K562 (cell line): Measurements from ENCODE around the gene DLG4. TPM values are rescaled to one million over a fixed set of nuclear protein-coding genes. Genes with fewer than 3 reads are reported as not detected.
A peak's percentile ranks its signal among the peaks of the same experiment; 100 is the strongest.

Experiments
- BRCA1 ChIP-seq, 2 experiments: fragments of 450-650 bp in 1 of 2; sonication (generic) in 1 of 2; formaldehyde crosslinking in 1 of 2; IDR thresholded peaks; 2 replicates each; pipeline versions ENCODE4 v1.5.0 to v1.6.1; 2017 to 2020; ENCODE audit warnings: mild to moderate bottlenecking in 1 of 2, missing genetic modification reagents in 1 of 2
- CBX1 ChIP-seq: sonication (generic); IDR thresholded peaks from 2 replicates; pipeline ENCODE4 v1.6.1; 2016; ENCODE audit warnings: antibody characterized with exemption, low read depth, mild to moderate bottlenecking
- CXXC5 ChIP-seq: fragments of 250-450 bp; sonication (Bioruptor Pico); IDR thresholded peaks from 2 replicates; pipeline ENCODE4 v1.8.0; 2022; ENCODE audit warnings: inconsistent platforms, mild to moderate bottlenecking, moderate library complexity
- DACH1 ChIP-seq: fragments of 450-650 bp; IDR thresholded peaks from 2 replicates; pipeline ENCODE4 v1.6.1; 2018; ENCODE audit not compliant: partially characterized antibody
- FOXK2 ChIP-seq, 2 experiments: fragments of 450-650 bp; IDR thresholded peaks in 1 of 2; conservative IDR thresholded peaks in 1 of 2; 2 replicates each; pipeline ENCODE4 v1.6.1; 2016; ENCODE audit warnings: low read depth in 2 of 2, mild to moderate bottlenecking in 1 of 2
- HDAC6 ChIP-seq: IDR thresholded peaks from 2 replicates; pipeline ENCODE4 v1.6.1; 2012; ENCODE audit warnings: low read depth, mild to moderate bottlenecking, control low read depth, inconsistent platforms, low read length, moderate library complexity
- HSF4 ChIP-seq: fragments of 250-450 bp; sonication (Bioruptor Pico); IDR thresholded peaks from 2 replicates; pipeline ENCODE4 v2.1.2; 2022; ENCODE audit warnings: mild to moderate bottlenecking, moderate library complexity, borderline replicate concordance
- KLF13 ChIP-seq: fragments of 450-650 bp; IDR thresholded peaks from 2 replicates; pipeline ENCODE4 v1.6.1; 2016; ENCODE audit warnings: missing genetic modification characterization, low read depth, mild to moderate bottlenecking, missing compliant biosample characterization, moderate library complexity, borderline replicate concordance
- MBD1 ChIP-seq: fragments of 250-450 bp; sonication (Bioruptor Pico); IDR thresholded peaks from 2 replicates; pipeline ENCODE4 v1.8.0; 2022; ENCODE audit warnings: inconsistent platforms
- MCM3 ChIP-seq: fragments of 450-650 bp; IDR thresholded peaks from 2 replicates; pipeline ENCODE4 v1.6.1; 2016
- MXI1 ChIP-seq: IDR thresholded peaks from 2 replicates; pipeline ENCODE4 v1.6.1; 2011; ENCODE audit warnings: low read depth, mild to moderate bottlenecking, improper control_type of control experiment, low read length
- NCOA2 ChIP-seq, 2 experiments: fragments of 450-650 bp; IDR thresholded peaks; 2 replicates each; pipeline ENCODE4 v1.6.1; 2018; ENCODE audit warnings: mild to moderate bottlenecking in 2 of 2, moderate library complexity in 1 of 2; ENCODE audit not compliant: partially characterized antibody in 2 of 2
- REST ChIP-seq, 2 experiments: fragments of 450-650 bp; formaldehyde crosslinking in 1 of 2; IDR thresholded peaks; 2 replicates each; pipeline versions ENCODE4 v1.4.0 to v1.6.1; 2014 to 2020; ENCODE audit warnings: mild to moderate bottlenecking in 2 of 2, borderline replicate concordance in 1 of 2, low read depth in 1 of 2
- ZNF24 ChIP-seq: fragments of 450-650 bp; IDR thresholded peaks from 2 replicates; pipeline ENCODE4 v1.6.1; 2016
- ZNF699 ChIP-seq: fragments of 250-450 bp; sonication (Bioruptor Pico); IDR thresholded peaks from 2 replicates; pipeline ENCODE4 v1.8.0; 2021; ENCODE audit warnings: mild to moderate bottlenecking, moderate library complexity; ENCODE audit not compliant: insufficient replicate concordance
- ZNF76 ChIP-seq: fragments of 250-450 bp; sonication (Bioruptor Pico); IDR thresholded peaks from 2 replicates; pipeline ENCODE4 v1.4.0; 2020; ENCODE audit warnings: mild to moderate bottlenecking, moderate library complexity, borderline replicate concordance
- ZNF77 ChIP-seq: fragments of 250-450 bp; sonication (Bioruptor Pico); IDR thresholded peaks from 2 replicates; pipeline ENCODE4 v1.5.0; 2020
- ZSCAN32 ChIP-seq: fragments of 450-650 bp; formaldehyde crosslinking; IDR thresholded peaks from 2 replicates; pipeline ENCODE4 v1.4.0; 2020; ENCODE audit warnings: mild to moderate bottlenecking, moderate library complexity
- polyA plus RNA-seq, 8 experiments: library from polyadenylated mRNA; depleted of rRNA in 4 of 8; stranded (reverse) in 5 of 8; unstranded in 3 of 8; fragments of >200 nt; fragmentation: Nextera tagmentation in 2 of 8; fragmentation: Illumina TruSeq in 1 of 8; extraction: Ambion mirVana in 2 of 8; extraction: Trizol in 1 of 8; gene quantifications; 2 replicates each; pipeline versions ENCODE4 v1.2.1 to v1.2.3, GENCODE V29; 2011 to 2014; ENCODE audit warnings: inconsistent platforms in 1 of 8, missing spikeins in 1 of 8
- total RNA-seq, 7 experiments: library from RNA; depleted of rRNA in 6 of 7; stranded (reverse); fragments of >200 nt in 6 of 7; fragmentation: Illumina TruSeq in 2 of 7; extraction: Trizol in 2 of 7; gene quantifications; 2 replicates each; pipeline versions ENCODE4 v1.2.1 to v1.2.3, GENCODE V29; 2011 to 2021; ENCODE audit warnings: low replicate concordance in 1 of 7

The DLG4 gene
- total and polyA plus RNA-seq, 9 of the 15 experiments (the other 6 are each of a cell fraction or from before 2014, with no cell fraction given): 0.03 to 12.0 (median 4.1) TPM

DNA sequence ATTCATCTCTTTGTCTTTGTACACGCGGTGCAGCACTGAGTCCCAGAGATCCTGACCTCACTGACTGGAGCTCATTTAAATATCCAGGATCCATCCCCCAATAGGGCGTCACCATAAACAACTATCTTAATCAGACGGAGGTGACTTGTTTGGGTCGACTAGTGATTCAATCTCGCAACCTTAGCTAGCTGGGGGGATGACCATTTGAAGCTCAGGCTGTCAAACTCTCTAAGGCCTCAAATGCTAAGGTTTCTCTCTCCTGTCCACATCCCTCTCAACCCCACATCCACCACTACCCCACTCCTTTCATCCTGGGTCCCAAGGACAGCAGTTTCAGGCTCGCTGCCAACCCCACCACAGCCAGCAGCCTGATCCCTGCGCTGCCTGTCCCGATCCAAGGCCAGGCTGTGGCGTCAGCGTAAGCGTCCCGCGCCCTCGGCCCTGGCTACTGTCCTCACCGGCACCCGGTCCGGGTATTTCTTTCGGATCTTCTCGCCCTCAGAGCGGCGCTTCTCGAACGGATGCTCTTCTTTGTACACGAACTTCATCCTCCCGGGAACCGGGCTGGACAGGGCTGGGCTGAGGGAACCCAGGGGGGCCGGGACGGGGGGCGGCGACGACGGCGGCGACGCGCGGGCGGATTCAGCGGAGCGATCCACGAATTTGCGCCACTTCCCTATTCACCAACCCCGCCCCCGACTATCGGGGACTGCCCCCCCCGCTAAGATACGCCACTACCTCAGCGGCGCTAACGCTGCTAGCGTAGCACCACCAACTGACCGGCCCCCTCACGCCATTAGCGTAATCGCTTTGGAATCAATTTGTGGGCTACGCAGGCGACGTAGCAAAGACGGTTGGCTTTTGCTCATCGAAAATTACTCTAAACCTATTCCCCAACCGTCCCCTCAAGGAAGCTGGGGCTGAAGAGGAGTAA lies 22.4 kb upstream of the DLG4 start, which contains the start of gene GABARAP (continued):
- TF ChIP-seq REST (IDR thresholded peaks at IDR 0.05; ENCODE audit: borderline replicate concordance) (no peak), REST (CRISPR knock-in tag; IDR thresholded peaks at IDR 0.05; ENCODE audit: low read depth) (no peak), HSF4 (CRISPR knock-in tag) (no peak), MXI1 (0 out of 2 replicates have a peak, but pooled peaks have one; percentile 3), NCOA2 (IDR thresholded peaks at IDR 0.05; ENCODE audit: partially characterized antibody in 2 of 2) (no peak), DACH1 (no peak), BRCA1 (IDR thresholded peaks at IDR 0.05) (no peak), BRCA1 (CRISPR knock-in tag; IDR thresholded peaks at IDR 0.05) (no peak), KLF13 (tag) (0 out of 2 replicates have a peak, but pooled peaks have one; percentile 28), ZSCAN32 (CRISPR knock-in tag) (no peak), ZNF699 (CRISPR knock-in tag) (no peak), HDAC6 (no peak), CBX1 (no peak), MCM3 (no peak), CXXC5 (CRISPR knock-in tag) (peak; percentile 49), MBD1 (CRISPR knock-in tag) (no peak), ZNF24 (peak; percentile 99), ZNF76 (CRISPR knock-in tag) (no peak), FOXK2 (conservative IDR thresholded peaks at IDR 0.05 in 1 of 2, IDR thresholded peaks at IDR 0.05 in 1 of 2; ENCODE audit: low read depth in 2 of 2) (peak in 1 of 2 experiments; percentile 50; a peak in 1 of 4 replicates), ZNF77 (CRISPR knock-in tag) (no peak)
